Mucosa of rectum (tissue), 2 donors: Measurements from ENCODE around the gene PPP2R5C.

Experiments
- H3K27ac ChIP-seq, 2 donors: one replicate each; pipeline ENCODE4 v1.7.0; 2013; ENCODE audit warnings: inconsistent platforms in 2 of 2, low read depth in 2 of 2, low read length in 2 of 2
- H3K27me3 ChIP-seq, 2 donors: one replicate each; pipeline ENCODE4 v1.7.0; 2013; ENCODE audit warnings: low read length in 2 of 2; ENCODE audit not compliant: control insufficient read depth in 2 of 2, insufficient read depth in 2 of 2
- H3K36me3 ChIP-seq, 2 donors: one replicate each; pipeline ENCODE4 v1.7.0; 2013; ENCODE audit warnings: low read length in 2 of 2; ENCODE audit not compliant: control insufficient read depth in 2 of 2, insufficient read depth in 2 of 2
- H3K4me1 ChIP-seq, 2 donors: one replicate each; pipeline ENCODE4 v1.7.0; 2013; ENCODE audit warnings: low read length in 2 of 2, mild to moderate bottlenecking in 1 of 2; ENCODE audit not compliant: control insufficient read depth in 2 of 2, insufficient read depth in 2 of 2
- H3K4me3 ChIP-seq, 2 donors: one replicate each; pipeline ENCODE4 v1.7.0; 2013; ENCODE audit warnings: low read length in 2 of 2
- H3K9ac ChIP-seq, 2 donors: one replicate each; pipeline ENCODE4 v1.7.0; 2013; ENCODE audit warnings: low read length in 2 of 2, low read depth in 1 of 2, mild to moderate bottlenecking in 1 of 2
- H3K9me3 ChIP-seq, 2 donors: one replicate each; pipeline ENCODE4 v1.7.0; 2013; ENCODE audit warnings: low read length in 2 of 2; ENCODE audit not compliant: control insufficient read depth in 2 of 2
- donor health status: healthy.
- donor health status: Normal muscosa, but diverticular disease.

Gene PPP2R5C

GRCh38 chr14:101947904-101948665, 186.6 kb downstream of the PPP2R5C start:
- Histone ChIP-seq H3K36me3 (no peaks in the 10 kb centered on the region), H3K27ac (peak overlapping the region; percentile 98 to 99), H3K4me3 (peak overlapping the region; percentile 77 to 95), H3K9me3 (no peaks in the 10 kb centered on the region), H3K27me3 (peaks cover 0 to 2% of the 10 kb centered on the region in 2 donors), H3K9ac (peak overlapping the region; percentile 99 to 100), H3K4me1 (peaks cover 11 to 16% of the 10 kb centered on the region in 2 donors)

DNA sequence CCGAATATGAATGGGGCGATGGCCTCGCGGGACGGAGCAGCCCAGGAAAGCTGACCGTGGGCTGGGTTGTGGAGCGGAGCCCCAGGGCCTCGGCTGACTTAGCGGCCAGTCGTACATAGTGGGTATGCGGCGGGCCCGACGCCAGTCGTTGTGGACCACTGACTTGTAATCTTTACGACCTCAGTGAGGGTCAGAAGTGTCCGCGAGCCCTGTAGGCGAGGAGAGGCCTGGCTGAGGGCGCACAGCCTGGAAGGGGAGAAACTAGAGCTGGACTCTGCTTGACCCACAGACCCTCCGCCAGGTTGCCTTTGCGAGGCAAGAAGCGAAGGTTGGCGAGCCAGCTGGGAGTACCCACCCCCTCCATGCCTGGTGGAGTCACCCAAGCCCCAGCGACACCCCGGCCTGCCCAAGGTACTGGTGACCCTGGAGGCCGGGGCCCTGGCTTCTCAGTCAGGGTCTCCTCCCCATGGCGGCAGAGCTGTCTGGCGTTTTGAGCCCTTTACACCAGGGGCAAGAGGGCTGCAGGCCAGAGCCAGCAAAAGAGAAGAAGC, 187.2 kb downstream of the PPP2R5C start:
- Histone ChIP-seq H3K27me3 (peaks cover 0 to 2% of the 10 kb centered on the region in 2 donors), H3K27ac (peak overlapping the region; percentile 98 to 99), H3K9ac (peak overlapping the region; percentile 98 to 100), H3K4me3 (peak overlapping the region; percentile 77 to 88), H3K36me3 (no peaks in the 10 kb centered on the region), H3K9me3 (no peaks in the 10 kb centered on the region), H3K4me1 (peaks cover 11 to 16% of the 10 kb centered on the region in 2 donors)

DNA sequence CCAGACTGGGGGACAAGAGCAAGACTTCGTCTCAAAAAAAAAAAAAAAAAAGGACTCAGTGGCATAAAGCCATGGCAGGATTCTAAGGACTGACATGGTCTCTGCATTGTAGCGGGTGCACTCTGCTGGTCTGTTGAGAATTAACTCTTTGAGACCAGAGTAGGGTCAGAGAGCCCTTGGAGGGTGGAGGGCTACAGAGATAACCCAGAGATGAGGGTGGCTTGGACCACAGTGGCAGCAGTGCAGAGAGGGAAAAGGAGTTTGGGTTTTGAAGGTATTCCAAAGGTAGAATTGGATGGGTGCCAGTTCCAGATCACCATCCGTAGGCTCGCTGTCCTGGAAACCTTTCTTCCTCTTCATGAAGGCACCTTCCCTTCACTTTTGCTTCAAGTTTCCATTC, 188.6 kb downstream of the PPP2R5C start:
- Histone ChIP-seq H3K4me3 (no peak overlapping the region), H3K36me3 (no peaks in the 10 kb centered on the region), H3K9me3 (no peaks in the 10 kb centered on the region), H3K27me3 (peaks cover 0 to under 1% of the 10 kb centered on the region in 2 donors), H3K27ac (no peak overlapping the region), H3K4me1 (peaks cover 11 to 16% of the 10 kb centered on the region in 2 donors), H3K9ac (no peak overlapping the region)

DNA sequence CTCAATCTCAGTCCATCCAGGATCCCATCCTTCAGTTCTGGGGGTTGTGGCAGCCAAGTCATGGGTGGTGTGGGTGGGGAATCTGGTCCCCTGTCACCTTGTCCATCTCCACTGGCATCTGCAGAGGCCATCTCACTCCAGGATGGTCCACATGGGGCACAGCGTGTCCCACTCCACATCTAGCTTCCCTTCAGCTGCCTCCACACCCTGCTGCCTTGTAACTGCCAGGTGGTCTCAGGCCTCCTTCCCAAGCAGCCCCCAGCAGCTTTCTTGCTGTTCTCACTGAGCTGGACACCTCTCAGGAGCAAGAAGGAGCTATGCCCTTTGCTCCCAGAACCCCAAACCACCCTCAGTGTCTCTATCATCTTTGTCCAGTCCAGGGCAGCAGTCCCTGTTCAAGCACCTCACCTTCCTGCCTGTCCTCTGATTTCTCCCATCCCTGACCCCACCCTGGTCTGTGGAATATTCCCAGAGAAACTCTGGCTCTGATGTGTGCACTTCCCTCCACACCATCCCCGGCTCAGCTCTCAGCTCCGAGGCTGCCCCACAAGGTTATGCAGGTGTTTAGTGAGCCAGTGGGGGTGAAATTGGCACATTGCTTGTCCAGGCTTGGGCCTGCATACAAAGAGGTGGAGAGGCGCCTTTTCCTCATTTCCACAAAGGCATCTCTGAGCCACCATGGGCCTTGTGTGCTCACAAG, 189.2 kb downstream of the PPP2R5C start:
- Histone ChIP-seq H3K9me3 (no peaks in the 10 kb centered on the region), H3K9ac (no peak overlapping the region), H3K4me1 (peaks cover 11 to 16% of the 10 kb centered on the region in 2 donors), H3K4me3 (no peak overlapping the region), H3K27ac (no peak overlapping the region), H3K36me3 (no peaks in the 10 kb centered on the region), H3K27me3 (no peaks in the 10 kb centered on the region)

GRCh38 chr14:101953151-101953550, 191.6 kb downstream of the PPP2R5C start:
- Histone ChIP-seq H3K9ac (no peak overlapping the region), H3K36me3 (no peaks in the 10 kb centered on the region), H3K9me3 (no peaks in the 10 kb centered on the region), H3K4me1 (peaks cover 11 to 12% of the 10 kb centered on the region in 2 donors), H3K4me3 (no peak overlapping the region), H3K27ac (no peak overlapping the region), H3K27me3 (no peaks in the 10 kb centered on the region)

DNA sequence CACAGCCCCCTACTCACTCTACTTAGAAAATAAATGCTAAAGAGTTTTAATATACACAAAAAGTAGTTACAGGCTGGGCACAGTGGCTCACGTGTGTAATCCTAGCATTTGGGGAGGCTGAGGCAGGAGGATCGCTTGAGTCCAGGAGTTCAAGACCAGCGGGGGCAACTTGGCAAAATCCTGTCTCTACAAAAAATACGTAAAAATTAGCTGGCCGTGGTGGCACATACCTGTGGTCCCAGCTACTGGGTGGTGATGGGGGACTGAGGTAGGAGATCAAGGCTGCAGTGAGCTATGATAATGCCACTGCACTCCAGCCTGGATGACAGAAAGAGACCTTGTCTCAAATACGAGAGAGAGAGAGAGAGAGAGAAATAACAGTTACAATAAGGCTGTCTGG, 193.0 kb downstream of the PPP2R5C start:
- no peak overlapping the region for H3K9ac ChIP-seq

DNA sequence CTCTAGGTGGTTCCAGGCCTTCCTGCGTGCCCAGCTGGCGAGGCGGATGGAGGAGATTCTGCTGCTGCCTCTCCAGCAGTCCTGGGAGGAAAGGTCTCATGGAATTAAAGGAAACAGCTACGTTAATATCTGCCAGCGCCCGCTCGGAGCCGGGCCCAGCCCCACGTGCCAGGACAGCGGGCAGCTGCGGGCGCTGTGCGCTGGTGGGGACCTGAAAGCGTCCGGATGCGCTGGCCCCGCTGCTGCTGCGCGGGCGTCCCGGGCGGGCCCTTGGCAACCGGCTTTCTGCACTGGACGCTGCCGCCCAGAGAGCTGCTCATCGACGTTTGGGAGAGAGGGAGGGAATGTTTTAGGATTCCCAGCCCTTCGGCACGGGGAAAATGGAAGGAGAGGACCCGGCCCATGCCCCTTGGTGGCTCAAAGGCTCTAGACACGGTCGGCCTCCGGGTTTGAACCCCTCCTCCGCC, 194.2 kb downstream of the PPP2R5C start:
- H3K9me3 ChIP-seq, result no peaks in the 10 kb centered on the region
- H3K4me1 ChIP-seq, result no peaks in the 10 kb centered on the region
- no peak overlapping the region for H3K9ac ChIP-seq
- H3K4me3 ChIP-seq, result no peak overlapping the region
- no peaks in the 10 kb centered on the region for H3K27me3 ChIP-seq
- H3K36me3 ChIP-seq, result no peaks in the 10 kb centered on the region
- H3K27ac ChIP-seq, result no peak overlapping the region

More for the DNA sequence above, 193.0 kb downstream of the PPP2R5C start:
- Histone ChIP-seq H3K4me3 (no peak overlapping the region), H3K27me3 (no peaks in the 10 kb centered on the region), H3K36me3 (no peaks in the 10 kb centered on the region), H3K4me1 (peaks cover 0 to under 1% of the 10 kb centered on the region in 2 donors), H3K9me3 (no peaks in the 10 kb centered on the region), H3K27ac (no peak overlapping the region)

DNA sequence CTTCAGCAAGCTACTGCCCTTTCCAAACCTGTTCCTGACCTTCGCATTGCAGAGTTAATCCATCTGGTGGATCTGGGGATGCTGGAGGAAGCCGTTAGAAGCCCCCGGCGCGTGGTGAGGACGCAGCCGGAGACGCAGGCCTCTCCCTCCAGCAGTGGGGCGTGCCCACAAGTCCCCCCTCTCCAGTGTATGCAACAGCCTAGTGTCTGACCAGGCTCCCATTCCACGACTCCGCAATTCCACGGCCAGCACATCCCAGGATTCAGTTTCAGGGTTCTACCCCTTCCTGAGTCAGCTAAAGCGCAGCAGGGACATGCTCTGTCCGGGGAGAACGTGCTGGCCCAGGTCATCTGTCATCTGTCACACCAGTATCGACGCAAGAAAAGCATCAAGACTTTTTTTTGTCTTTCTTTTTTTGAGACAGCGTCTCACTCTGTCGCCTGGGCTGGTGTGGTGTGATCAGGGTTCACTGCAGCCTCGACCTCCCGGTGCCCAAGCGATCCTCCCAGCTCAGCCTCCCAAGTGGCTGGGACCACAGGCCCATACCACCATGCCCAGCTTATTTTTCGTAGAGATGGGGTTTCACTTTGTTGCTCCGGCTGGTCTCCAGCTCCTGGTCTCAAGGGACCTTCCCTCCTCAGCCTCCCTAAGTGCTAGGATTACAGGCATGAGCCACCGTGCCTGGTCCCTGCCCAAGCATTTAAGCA, 194.8 kb downstream of the PPP2R5C start:
- H3K36me3 ChIP-seq, result no peaks in the 10 kb centered on the region
- no peak overlapping the region for H3K27ac ChIP-seq
- no peak overlapping the region for H3K4me3 ChIP-seq
- H3K27me3 ChIP-seq, result no peaks in the 10 kb centered on the region
- H3K4me1 ChIP-seq, result peaks cover 0 to 3% of the 10 kb centered on the region in 2 donors
- no peaks in the 10 kb centered on the region for H3K9me3 ChIP-seq
- H3K9ac ChIP-seq, result no peak overlapping the region

GRCh38 chr14:101957406-101958234, 196.1 kb downstream of the PPP2R5C start:
- H3K9me3 ChIP-seq, result no peaks in the 10 kb centered on the region
- H3K4me1 ChIP-seq, result peaks cover 2 to 3% of the 10 kb centered on the region in 2 donors
- no peak overlapping the region for H3K9ac ChIP-seq
- no peaks in the 10 kb centered on the region for H3K27me3 ChIP-seq
- H3K4me3 ChIP-seq, result no peak overlapping the region
- H3K36me3 ChIP-seq, result no peaks in the 10 kb centered on the region
- no peak overlapping the region for H3K27ac ChIP-seq
